Measurements from ENCODE around the gene ZC3H12D.

- TF ChIP-seq CTCF (IDR thresholded peaks at IDR 0.05) (no peak), POLR2A (IDR thresholded peaks at IDR 0.05) (no peak)
Observed at GRCh38 chr6:149440735-149441671, 43.8 kb downstream of the ZC3H12D start.

All from thyroid gland (tissue), 4 donors.